GM12874 (cell line): Measurements from ENCODE around the gene ONECUT1.

ENCODE experiments used
- TF ChIP-seq, protein P1 (sequence below): IDR thresholded peaks from 2 replicates; pipeline ENCODE4 v1.5.1; 2011; ENCODE audit warnings: low read depth, mild to moderate bottlenecking, control low read depth, low read length, moderate library complexity; ENCODE audit not compliant: insufficient read depth

ONECUT1 gene

GRCh38 chr15:52762621-52763020, 27.5 kb downstream of the ONECUT1 start:
- TF ChIP-seq, protein P1, sequence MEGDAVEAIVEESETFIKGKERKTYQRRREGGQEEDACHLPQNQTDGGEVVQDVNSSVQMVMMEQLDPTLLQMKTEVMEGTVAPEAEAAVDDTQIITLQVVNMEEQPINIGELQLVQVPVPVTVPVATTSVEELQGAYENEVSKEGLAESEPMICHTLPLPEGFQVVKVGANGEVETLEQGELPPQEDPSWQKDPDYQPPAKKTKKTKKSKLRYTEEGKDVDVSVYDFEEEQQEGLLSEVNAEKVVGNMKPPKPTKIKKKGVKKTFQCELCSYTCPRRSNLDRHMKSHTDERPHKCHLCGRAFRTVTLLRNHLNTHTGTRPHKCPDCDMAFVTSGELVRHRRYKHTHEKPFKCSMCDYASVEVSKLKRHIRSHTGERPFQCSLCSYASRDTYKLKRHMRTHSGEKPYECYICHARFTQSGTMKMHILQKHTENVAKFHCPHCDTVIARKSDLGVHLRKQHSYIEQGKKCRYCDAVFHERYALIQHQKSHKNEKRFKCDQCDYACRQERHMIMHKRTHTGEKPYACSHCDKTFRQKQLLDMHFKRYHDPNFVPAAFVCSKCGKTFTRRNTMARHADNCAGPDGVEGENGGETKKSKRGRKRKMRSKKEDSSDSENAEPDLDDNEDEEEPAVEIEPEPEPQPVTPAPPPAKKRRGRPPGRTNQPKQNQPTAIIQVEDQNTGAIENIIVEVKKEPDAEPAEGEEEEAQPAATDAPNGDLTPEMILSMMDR = no peak

DNA sequence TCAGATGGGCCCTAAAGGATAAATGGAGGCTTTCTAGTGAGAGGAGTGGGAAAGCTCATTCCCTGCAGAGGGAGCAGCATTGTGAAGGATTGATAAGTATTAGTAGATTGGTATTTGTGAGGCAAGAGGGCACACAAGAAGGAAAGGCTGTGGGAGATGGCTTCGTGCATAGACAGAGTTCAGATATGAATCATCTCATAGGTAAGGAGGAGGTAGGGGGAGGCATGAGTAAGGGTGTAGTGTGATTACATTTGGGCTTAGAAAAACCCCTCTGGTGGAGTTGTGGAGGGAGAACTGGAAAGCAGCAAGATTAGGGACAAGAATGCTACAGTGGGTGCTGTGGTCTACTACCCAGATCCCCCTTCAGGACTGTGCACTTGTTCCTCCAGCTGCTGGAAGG, 29.6 kb downstream of the ONECUT1 start:
- TF ChIP-seq, protein P1 = no peak

DNA sequence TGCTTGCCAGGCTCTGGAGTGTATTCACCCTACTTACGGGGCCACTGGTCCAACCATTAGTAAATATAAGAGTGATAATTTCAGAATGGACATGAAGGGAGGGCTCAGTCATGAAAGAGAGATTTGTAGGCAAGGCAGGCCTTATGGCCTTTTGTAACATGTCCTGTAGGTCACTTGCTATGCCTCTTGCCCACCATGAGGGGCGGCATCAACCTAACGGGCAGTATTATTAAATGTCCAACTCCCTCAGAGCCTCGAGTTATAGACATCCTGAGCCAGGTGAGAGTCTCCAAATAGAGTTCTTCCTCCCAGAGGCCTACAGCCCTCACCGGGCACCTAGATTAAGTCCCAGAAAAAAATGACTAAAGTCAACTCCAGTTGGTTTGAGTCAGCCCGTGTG, 30.2 kb downstream of the ONECUT1 start:
- TF ChIP-seq, protein P1 = no peak

GRCh38 chr15:52757496-52757895, 32.6 kb downstream of the ONECUT1 start:
- TF ChIP-seq, protein P1 = no peak

DNA sequence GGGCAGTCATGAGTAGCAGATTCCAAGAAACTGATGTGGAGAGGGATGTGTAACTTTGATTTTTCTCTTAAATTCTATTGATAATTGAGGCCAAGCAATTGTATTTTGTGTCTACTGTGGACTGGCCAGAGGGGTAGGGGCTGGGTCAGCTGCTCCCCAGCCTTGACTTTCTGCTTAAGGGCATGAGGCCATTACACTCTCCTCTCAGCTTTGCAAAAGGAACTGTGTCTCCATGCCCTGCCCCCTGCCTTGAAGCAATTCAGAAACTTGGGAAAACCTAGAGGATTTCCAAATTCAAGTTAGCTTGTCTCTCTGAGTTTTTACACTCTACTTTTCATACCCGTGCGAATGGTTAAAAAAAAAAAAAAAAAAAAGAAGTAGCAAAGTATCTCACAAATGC, 38.6 kb downstream of the ONECUT1 start:
- TF ChIP-seq, protein P1 = no peak

GRCh38 chr15:52749258-52749657, 40.9 kb downstream of the ONECUT1 start:
- TF ChIP-seq, protein P1 = no peak

DNA sequence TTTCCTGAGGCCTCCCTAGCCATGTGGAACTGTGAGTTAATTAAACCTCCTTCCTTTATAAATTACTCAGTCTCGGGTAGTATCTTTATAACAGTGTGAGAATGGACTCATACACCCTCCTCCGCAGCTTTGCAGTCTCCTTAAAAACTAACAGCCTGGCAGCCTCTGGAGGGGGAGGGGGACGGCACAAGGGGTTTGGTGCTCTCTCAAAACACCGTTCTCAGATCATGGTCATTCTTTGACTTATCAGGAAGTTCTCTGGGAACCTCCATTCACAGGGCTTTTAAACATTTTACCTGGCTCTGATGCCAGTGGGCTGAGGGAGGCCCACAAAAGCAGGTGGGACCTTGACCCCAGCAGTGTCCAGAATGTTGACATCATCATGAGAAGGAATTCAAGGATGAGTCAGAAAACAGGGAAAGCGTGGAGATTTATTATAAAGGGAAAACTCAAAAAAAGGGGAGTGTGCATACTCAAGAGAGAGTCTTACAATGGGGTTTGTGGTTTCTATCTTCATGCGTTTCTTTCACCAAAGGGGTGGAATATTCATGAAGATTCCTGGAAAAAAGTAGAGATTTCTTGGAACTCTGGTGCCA, 43.9 kb downstream of the ONECUT1 start:
- TF ChIP-seq, protein P1 = no peak
